ENCODE results near the gene OR5C1. TPM values are rescaled to one million over a fixed set of nuclear protein-coding genes. Genes with fewer than 3 reads are reported as not detected.

The OR5C1 gene
- total and polyA plus RNA-seq, 2 of the 13 experiments (the other 11 are each of a cell fraction or from before 2014, with no cell fraction given): not detected

- TF ChIP-seq ZHX2 (IDR thresholded peaks at IDR 0.05; ENCODE audit: low read depth) (no peak), ZHX2 (CRISPR knock-in tag; IDR thresholded peaks at IDR 0.05; ENCODE audit: borderline replicate concordance) (no peak), ZFP90 (CRISPR knock-in tag; IDR thresholded peaks at IDR 0.05; ENCODE audit: borderline replicate concordance) (no peak), HHEX (CRISPR knock-in tag; IDR thresholded peaks at IDR 0.05) (no peak), NFE2L1 (CRISPR knock-in tag; IDR thresholded peaks at IDR 0.05; ENCODE audit: borderline replicate concordance) (no peak), AKAP8 (CRISPR knock-in tag; IDR thresholded peaks at IDR 0.05) (no peak), AHR (CRISPR knock-in tag; IDR thresholded peaks at IDR 0.05) (no peak)
- TF ChIP-seq, protein P1, sequence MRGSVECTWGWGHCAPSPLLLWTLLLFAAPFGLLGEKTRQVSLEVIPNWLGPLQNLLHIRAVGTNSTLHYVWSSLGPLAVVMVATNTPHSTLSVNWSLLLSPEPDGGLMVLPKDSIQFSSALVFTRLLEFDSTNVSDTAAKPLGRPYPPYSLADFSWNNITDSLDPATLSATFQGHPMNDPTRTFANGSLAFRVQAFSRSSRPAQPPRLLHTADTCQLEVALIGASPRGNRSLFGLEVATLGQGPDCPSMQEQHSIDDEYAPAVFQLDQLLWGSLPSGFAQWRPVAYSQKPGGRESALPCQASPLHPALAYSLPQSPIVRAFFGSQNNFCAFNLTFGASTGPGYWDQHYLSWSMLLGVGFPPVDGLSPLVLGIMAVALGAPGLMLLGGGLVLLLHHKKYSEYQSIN (CRISPR knock-in tag; IDR thresholded peaks at IDR 0.05; ENCODE audit: borderline replicate concordance): no peak
- TF ChIP-seq, protein P2, sequence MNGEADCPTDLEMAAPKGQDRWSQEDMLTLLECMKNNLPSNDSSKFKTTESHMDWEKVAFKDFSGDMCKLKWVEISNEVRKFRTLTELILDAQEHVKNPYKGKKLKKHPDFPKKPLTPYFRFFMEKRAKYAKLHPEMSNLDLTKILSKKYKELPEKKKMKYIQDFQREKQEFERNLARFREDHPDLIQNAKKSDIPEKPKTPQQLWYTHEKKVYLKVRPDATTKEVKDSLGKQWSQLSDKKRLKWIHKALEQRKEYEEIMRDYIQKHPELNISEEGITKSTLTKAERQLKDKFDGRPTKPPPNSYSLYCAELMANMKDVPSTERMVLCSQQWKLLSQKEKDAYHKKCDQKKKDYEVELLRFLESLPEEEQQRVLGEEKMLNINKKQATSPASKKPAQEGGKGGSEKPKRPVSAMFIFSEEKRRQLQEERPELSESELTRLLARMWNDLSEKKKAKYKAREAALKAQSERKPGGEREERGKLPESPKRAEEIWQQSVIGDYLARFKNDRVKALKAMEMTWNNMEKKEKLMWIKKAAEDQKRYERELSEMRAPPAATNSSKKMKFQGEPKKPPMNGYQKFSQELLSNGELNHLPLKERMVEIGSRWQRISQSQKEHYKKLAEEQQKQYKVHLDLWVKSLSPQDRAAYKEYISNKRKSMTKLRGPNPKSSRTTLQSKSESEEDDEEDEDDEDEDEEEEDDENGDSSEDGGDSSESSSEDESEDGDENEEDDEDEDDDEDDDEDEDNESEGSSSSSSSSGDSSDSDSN (CRISPR knock-in tag; IDR thresholded peaks at IDR 0.05): no peak
Observed at GRCh38 chr9:122812736-122813135, 24.0 kb downstream of the OR5C1 start (continued).
